SK-N-SH (cell line): ENCODE data around the gene ZNF585A. TPM values are rescaled to one million over a fixed set of nuclear protein-coding genes. Genes with fewer than 3 reads are reported as not detected.
"Not testable (repeated sequence)": the region's sequence is repeated elsewhere in the genome, so short reads cannot be mapped to it uniquely, and the experiment has no call there.

Experiments
- CTCF ChIA-PET: fragments of 300-600, 350-600 bp; formaldehyde crosslinking; extraction: SDS; loops from one replicate; lab custom pipeline; 2021; lab: Yijun Ruan, JAX
- POLR2A ChIA-PET: fragments of 350-600 bp; sonication (Branson Sonifier 250); formaldehyde crosslinking; extraction: SDS; loops from one replicate; lab custom pipeline; 2020; ENCODE audit warnings: antibody characterized with exemption, inconsistent platforms; lab: Yijun Ruan, JAX
- DNase-seq: peaks from one replicate; pipeline ENCODE4 v3.0.0; 2012
- H2AFZ ChIP-seq: fragments of 200-600 bp; sonication (generic); 2 replicates; pipeline ENCODE4 v1.8.1; 2016; ENCODE audit warnings: antibody characterized with exemption, mild to moderate bottlenecking, low read depth
- H3F3A ChIP-seq: fragments of 200-600 bp; sonication (generic); replicated peaks from 2 replicates; pipeline ENCODE3; 2016; ENCODE audit warnings: antibody characterized with exemption, mild to moderate bottlenecking; ENCODE audit not compliant: insufficient read depth
- H3K27ac ChIP-seq, 2 experiments: fragments of 200-500 bp in 1 of 2; fragments of 200-600 bp in 1 of 2; sonication (Bioruptor generic) in 1 of 2; sonication (generic), shearing (Covaris generic) in 1 of 2; 2 replicates each; pipeline versions ENCODE4 v1.5.1 to v1.6.1; 2014 to 2016; ENCODE audit warnings: low read depth in 2 of 2, inconsistent platforms in 1 of 2, low read length in 1 of 2, mild to moderate bottlenecking in 1 of 2, mixed read lengths in 1 of 2
- H3K27me3 ChIP-seq: fragments of 200-600 bp; sonication (generic), shearing (Covaris generic); 2 replicates; pipeline ENCODE4 v1.6.1; 2016; ENCODE audit warnings: mixed run types; ENCODE audit not compliant: insufficient read depth
- H3K36me3 ChIP-seq, 2 experiments: fragments of 200-500 bp in 1 of 2; fragments of 200-600 bp in 1 of 2; sonication (Bioruptor generic) in 1 of 2; sonication (generic) in 1 of 2; replicated peaks in 1 of 2; 2 replicates each; pipeline versions ENCODE3 to v1.5.1; 2014 to 2016; ENCODE audit warnings: low read length in 1 of 2, mild to moderate bottlenecking in 1 of 2; ENCODE audit not compliant: insufficient read depth in 2 of 2, control insufficient read depth in 1 of 2
- H3K4me1 ChIP-seq, 2 experiments: fragments of 200-500 bp in 1 of 2; fragments of 200-600 bp in 1 of 2; sonication (Bioruptor generic) in 1 of 2; sonication (generic), shearing (Covaris generic) in 1 of 2; 2 replicates each; pipeline versions ENCODE4 v1.5.1 to v1.6.1; 2014 to 2016; ENCODE audit warnings: low read depth in 1 of 2, low read length in 1 of 2, mixed run types in 1 of 2; ENCODE audit not compliant: insufficient read depth in 2 of 2, control insufficient read depth in 1 of 2
- H3K4me2 ChIP-seq: fragments of 200-600 bp; sonication (generic), shearing (Covaris generic); 2 replicates; pipeline ENCODE4 v1.6.1; 2017; ENCODE audit warnings: mixed run types
- H3K4me3 ChIP-seq, 2 experiments: fragments of 200-500 bp in 1 of 2; fragments of 200-600 bp in 1 of 2; sonication (Bioruptor generic) in 1 of 2; sonication (generic), shearing (Covaris generic) in 1 of 2; 2 replicates each; pipeline versions ENCODE4 v1.5.1 to v1.8.1; 2014 to 2016; ENCODE audit warnings: low read depth in 2 of 2, inconsistent platforms in 1 of 2, low read length in 1 of 2, mild to moderate bottlenecking in 1 of 2, mixed read lengths in 1 of 2, moderate library complexity in 1 of 2
- H3K79me2 ChIP-seq: fragments of 200-600 bp; sonication (generic); 2 replicates; pipeline ENCODE4 v1.8.1; 2017; ENCODE audit warnings: mild to moderate bottlenecking; ENCODE audit not compliant: insufficient read depth
- H3K9ac ChIP-seq: fragments of 200-600 bp; sonication (generic); 2 replicates; pipeline ENCODE4 v1.6.1; 2017; ENCODE audit warnings: mixed run types
- H3K9me2 ChIP-seq: fragments of 200-600 bp; sonication (generic); 2 replicates; pipeline ENCODE4 v1.6.1; 2017; ENCODE audit warnings: mixed run types
- H3K9me3 ChIP-seq: fragments of 200-600 bp; sonication (generic); 2 replicates; pipeline ENCODE4 v1.6.1; 2017; ENCODE audit warnings: mixed run types, mild to moderate bottlenecking, moderate library complexity
- H4K20me1 ChIP-seq: fragments of 200-600 bp; sonication (generic); 2 replicates; pipeline ENCODE4 v1.6.1; 2017; ENCODE audit warnings: mild to moderate bottlenecking, mixed run types; ENCODE audit not compliant: insufficient read depth
- CHD2 ChIP-seq: fragments of 150-350 bp; IDR thresholded peaks from 2 replicates; pipeline ENCODE4 v1.6.1; 2018; ENCODE audit warnings: low read length; ENCODE audit not compliant: partially characterized antibody
- EP300 ChIP-seq, 2 experiments: IDR thresholded peaks; 2 replicates each; pipeline versions ENCODE4 v1.4.0 to v1.6.1; 2012; ENCODE audit warnings: borderline replicate concordance in 1 of 2, low read depth in 1 of 2, low read length in 1 of 2
- EZH2phosphoT487 ChIP-seq: fragments of 200-600 bp; sonication (generic); IDR thresholded peaks from 2 replicates; pipeline ENCODE4 v1.6.1; 2017; ENCODE audit warnings: low read depth, mixed run types, mild to moderate bottlenecking, antibody characterized with exemption, moderate library complexity, borderline replicate concordance
- FOSL2 ChIP-seq: IDR thresholded peaks from 2 replicates; pipeline ENCODE4 v1.4.0; 2012; ENCODE audit warnings: low read depth, mild to moderate bottlenecking, moderate library complexity, borderline replicate concordance
- FOXJ3 ChIP-seq: sonication (generic); formaldehyde crosslinking; IDR thresholded peaks from 2 replicates; pipeline ENCODE4 v1.5.1; 2020; ENCODE audit warnings: mild to moderate bottlenecking, missing genetic modification reagents
- GATA2 ChIP-seq: sonication (generic); formaldehyde crosslinking; IDR thresholded peaks from 2 replicates; pipeline ENCODE4 v1.5.0; 2020; ENCODE audit warnings: mild to moderate bottlenecking, missing genetic modification reagents
- JUND ChIP-seq: IDR thresholded peaks from 2 replicates; pipeline ENCODE4 v1.4.0; 2012
- NRF1 ChIP-seq: IDR thresholded peaks from 2 replicates; pipeline ENCODE4 v1.6.1; 2012; ENCODE audit warnings: low read depth, mild to moderate bottlenecking, low read length
- POLR2AphosphoS5 ChIP-seq: IDR thresholded peaks from 2 replicates; pipeline ENCODE4 v1.6.1; 2012; ENCODE audit warnings: low read depth, low read length
- SMC3 ChIP-seq: IDR thresholded peaks from 2 replicates; pipeline ENCODE4 v1.6.1; 2012; ENCODE audit warnings: low read depth, low read length, improper control_type of control experiment
- TAF1 ChIP-seq: IDR thresholded peaks from 2 replicates; pipeline ENCODE4 v1.6.1; 2012; ENCODE audit warnings: low read depth, mild to moderate bottlenecking, low read length, moderate library complexity, borderline replicate concordance
- TEAD4 ChIP-seq: IDR thresholded peaks from 2 replicates; pipeline ENCODE4 v1.4.0; 2012; ENCODE audit warnings: mild to moderate bottlenecking, borderline replicate concordance; ENCODE audit not compliant: insufficient read depth
- YY1 ChIP-seq: IDR thresholded peaks from 2 replicates; pipeline ENCODE4 v1.4.0; 2012; ENCODE audit warnings: low read depth, mild to moderate bottlenecking
- WGBS: methylation state at CpG from one replicate; pipeline ENCODE4 v1.1.6; 2017; ENCODE audit warnings: low lambda C conversion rate; 5-methylcytosine and 5-hydroxymethylcytosine counted together
- polyA plus RNA-seq, 3 experiments: library from polyadenylated mRNA; depleted of rRNA; stranded (reverse); fragments of >200 nt; gene quantifications; 2 replicates each; pipeline ENCODE4 v1.2.3, GENCODE V29; 2012
- TF ChIP-seq, protein P1 (sequence below): IDR thresholded peaks from 2 replicates; pipeline ENCODE4; 2012
- TF ChIP-seq, protein P2 (sequence below): IDR thresholded peaks from 2 replicates; pipeline ENCODE4 v1.4.0; 2012; ENCODE audit warnings: low read depth
- TF ChIP-seq, protein P3 (sequence below): fragments of 150-350 bp; IDR thresholded peaks from 2 replicates; pipeline ENCODE4 v1.6.1; 2016; ENCODE audit warnings: mild to moderate bottlenecking, low read depth, low read length
- TF ChIP-seq, protein P4 (sequence below): IDR thresholded peaks from 2 replicates; pipeline ENCODE4 v1.4.0; 2012; ENCODE audit warnings: low read depth, borderline replicate concordance
- TF ChIP-seq, protein P5 (sequence below): IDR thresholded peaks from 2 replicates; pipeline ENCODE4 v1.6.1; 2012; ENCODE audit warnings: mild to moderate bottlenecking, low read depth, low read length, moderate library complexity

Gene ZNF585A
- polyA plus RNA-seq, 1 of the 3 experiments (the other 2 are of a cell fraction) = 9.8 TPM

DNA sequence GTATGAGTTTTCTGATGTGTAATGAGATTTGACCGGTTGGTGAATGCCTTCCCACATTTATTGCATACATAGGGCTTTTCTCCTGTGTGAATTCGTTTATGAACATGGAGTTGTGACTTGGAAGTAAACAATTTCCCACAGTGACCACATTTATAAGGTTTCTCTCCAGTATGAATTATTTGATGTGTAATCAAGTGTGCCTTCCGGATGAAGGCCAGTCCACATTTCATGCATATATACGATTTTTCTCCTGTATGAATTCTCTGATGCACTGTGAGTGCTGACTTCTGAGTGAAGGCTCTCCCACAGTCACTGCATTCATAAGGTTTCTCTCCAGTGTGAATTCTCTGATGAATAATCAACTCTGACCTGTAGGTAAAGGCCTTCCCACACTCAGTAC is 13.6 kb upstream of the ZNF585A start:
- H3K9ac ChIP-seq, CTCF ChIA-PET: not testable (repeated sequence)

DNA sequence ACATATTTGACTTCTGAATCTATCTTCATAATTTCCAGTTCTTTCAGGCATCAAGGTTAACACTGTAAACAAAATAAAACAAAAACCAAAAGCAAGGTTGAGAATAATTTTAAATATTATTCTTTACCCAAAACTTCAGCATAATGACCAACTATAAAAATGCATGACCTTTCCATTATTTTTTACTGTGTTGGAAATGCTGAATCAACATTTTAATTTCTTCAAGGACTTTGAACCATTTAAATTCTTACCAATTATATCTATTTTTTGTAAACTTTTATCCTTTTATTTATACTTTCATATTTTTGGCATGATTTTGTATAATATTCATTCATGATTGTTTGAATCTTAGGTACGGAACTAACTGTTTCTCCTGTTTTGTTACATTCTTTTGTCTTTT is 6.9 kb downstream of the ZNF585A start:
- no peak for DNase-seq
- Histone ChIP-seq H3K4me2 (no peak overlapping the region), H3K27me3 (no peaks in the 10 kb centered on the region), H3K9me2 (no peaks in the 10 kb centered on the region), H3K4me3 (no peak overlapping the region), H2AFZ (no peak overlapping the region), H3F3A (peaks cover under 1% of the 10 kb centered on the region), H3K36me3 (peaks cover 41 to 75% of the 10 kb centered on the region in 2 experiments), H3K4me1 (no peaks in the 10 kb centered on the region), H3K27ac (no peak overlapping the region), H3K79me2 (no peaks in the 10 kb centered on the region), H3K9me3 (peaks cover 10% of the 10 kb centered on the region), H3K9ac (no peak overlapping the region), H4K20me1 (no peaks in the 10 kb centered on the region)
- WGBS = 95% methylated on average over 1 of the region's 1 CpG
- TF ChIP-seq, protein P1, sequence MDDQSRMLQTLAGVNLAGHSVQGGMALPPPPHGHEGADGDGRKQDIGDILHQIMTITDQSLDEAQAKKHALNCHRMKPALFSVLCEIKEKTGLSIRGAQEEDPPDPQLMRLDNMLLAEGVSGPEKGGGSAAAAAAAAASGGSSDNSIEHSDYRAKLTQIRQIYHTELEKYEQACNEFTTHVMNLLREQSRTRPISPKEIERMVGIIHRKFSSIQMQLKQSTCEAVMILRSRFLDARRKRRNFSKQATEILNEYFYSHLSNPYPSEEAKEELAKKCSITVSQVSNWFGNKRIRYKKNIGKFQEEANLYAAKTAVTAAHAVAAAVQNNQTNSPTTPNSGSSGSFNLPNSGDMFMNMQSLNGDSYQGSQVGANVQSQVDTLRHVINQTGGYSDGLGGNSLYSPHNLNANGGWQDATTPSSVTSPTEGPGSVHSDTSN = no peak
- TF ChIP-seq FOXJ3 (no peak), EP300 (IDR thresholded peaks at IDR 0.05; ENCODE audit: borderline replicate concordance in 1 of 2, low read depth in 1 of 2, low read length in 1 of 2) (no peak), YY1 (no peak), NRF1 (no peak), JUND (no peak), GATA2 (no peak), FOSL2 (no peak), SMC3 (no peak), POLR2AphosphoS5 (no peak), EZH2phosphoT487 (no peak), TAF1 (no peak), TEAD4 (no peak), CHD2 (no peak)
- TF ChIP-seq, protein P2, sequence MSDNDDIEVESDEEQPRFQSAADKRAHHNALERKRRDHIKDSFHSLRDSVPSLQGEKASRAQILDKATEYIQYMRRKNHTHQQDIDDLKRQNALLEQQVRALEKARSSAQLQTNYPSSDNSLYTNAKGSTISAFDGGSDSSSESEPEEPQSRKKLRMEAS = no peak
- TF ChIP-seq, protein P3, sequence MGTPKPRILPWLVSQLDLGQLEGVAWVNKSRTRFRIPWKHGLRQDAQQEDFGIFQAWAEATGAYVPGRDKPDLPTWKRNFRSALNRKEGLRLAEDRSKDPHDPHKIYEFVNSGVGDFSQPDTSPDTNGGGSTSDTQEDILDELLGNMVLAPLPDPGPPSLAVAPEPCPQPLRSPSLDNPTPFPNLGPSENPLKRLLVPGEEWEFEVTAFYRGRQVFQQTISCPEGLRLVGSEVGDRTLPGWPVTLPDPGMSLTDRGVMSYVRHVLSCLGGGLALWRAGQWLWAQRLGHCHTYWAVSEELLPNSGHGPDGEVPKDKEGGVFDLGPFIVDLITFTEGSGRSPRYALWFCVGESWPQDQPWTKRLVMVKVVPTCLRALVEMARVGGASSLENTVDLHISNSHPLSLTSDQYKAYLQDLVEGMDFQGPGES = no peak
- TF ChIP-seq, protein P4, sequence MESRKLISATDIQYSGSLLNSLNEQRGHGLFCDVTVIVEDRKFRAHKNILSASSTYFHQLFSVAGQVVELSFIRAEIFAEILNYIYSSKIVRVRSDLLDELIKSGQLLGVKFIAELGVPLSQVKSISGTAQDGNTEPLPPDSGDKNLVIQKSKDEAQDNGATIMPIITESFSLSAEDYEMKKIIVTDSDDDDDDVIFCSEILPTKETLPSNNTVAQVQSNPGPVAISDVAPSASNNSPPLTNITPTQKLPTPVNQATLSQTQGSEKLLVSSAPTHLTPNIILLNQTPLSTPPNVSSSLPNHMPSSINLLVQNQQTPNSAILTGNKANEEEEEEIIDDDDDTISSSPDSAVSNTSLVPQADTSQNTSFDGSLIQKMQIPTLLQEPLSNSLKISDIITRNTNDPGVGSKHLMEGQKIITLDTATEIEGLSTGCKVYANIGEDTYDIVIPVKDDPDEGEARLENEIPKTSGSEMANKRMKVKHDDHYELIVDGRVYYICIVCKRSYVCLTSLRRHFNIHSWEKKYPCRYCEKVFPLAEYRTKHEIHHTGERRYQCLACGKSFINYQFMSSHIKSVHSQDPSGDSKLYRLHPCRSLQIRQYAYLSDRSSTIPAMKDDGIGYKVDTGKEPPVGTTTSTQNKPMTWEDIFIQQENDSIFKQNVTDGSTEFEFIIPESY = no peak
- TF ChIP-seq, protein P5, sequence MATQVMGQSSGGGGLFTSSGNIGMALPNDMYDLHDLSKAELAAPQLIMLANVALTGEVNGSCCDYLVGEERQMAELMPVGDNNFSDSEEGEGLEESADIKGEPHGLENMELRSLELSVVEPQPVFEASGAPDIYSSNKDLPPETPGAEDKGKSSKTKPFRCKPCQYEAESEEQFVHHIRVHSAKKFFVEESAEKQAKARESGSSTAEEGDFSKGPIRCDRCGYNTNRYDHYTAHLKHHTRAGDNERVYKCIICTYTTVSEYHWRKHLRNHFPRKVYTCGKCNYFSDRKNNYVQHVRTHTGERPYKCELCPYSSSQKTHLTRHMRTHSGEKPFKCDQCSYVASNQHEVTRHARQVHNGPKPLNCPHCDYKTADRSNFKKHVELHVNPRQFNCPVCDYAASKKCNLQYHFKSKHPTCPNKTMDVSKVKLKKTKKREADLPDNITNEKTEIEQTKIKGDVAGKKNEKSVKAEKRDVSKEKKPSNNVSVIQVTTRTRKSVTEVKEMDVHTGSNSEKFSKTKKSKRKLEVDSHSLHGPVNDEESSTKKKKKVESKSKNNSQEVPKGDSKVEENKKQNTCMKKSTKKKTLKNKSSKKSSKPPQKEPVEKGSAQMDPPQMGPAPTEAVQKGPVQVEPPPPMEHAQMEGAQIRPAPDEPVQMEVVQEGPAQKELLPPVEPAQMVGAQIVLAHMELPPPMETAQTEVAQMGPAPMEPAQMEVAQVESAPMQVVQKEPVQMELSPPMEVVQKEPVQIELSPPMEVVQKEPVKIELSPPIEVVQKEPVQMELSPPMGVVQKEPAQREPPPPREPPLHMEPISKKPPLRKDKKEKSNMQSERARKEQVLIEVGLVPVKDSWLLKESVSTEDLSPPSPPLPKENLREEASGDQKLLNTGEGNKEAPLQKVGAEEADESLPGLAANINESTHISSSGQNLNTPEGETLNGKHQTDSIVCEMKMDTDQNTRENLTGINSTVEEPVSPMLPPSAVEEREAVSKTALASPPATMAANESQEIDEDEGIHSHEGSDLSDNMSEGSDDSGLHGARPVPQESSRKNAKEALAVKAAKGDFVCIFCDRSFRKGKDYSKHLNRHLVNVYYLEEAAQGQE = no peak
- ChIA-PET POLR2A (no interaction called here), CTCF (interaction anchor here (0.7 kb wide), 1 partner anchor 996 kb away, joined by 3 read pairs; no protein-coding TSS in a partner anchor)

More for the DNA sequence above, 13.6 kb upstream of the ZNF585A start:
- H3K4me1 ChIP-seq, H3F3A ChIP-seq, H2AFZ ChIP-seq, POLR2A ChIA-PET, H3K9me2 ChIP-seq, H3K27ac ChIP-seq, H3K79me2 ChIP-seq, H4K20me1 ChIP-seq, H3K27me3 ChIP-seq, H3K4me3 ChIP-seq, DNase-seq, H3K4me2 ChIP-seq: not testable (repeated sequence)
- Histone ChIP-seq H3K9me3 (peaks cover 20% of the 10 kb centered on the region; the same call in 1 of the 2 replicates), H3K36me3 (peaks cover 30 to 54% of the 10 kb centered on the region in 2 experiments)
- WGBS = 79% methylated on average over 4 of the region's 4 CpGs
